Keratinocyte (primary cell): ENCODE measurements around the gene SEL1L2. TPM values are rescaled to one million over a fixed set of nuclear protein-coding genes. Genes with fewer than 3 reads are reported as not detected.

ENCODE experiments used
- DNase-seq: peaks from one replicate; pipeline ENCODE4 v3.0.0-alpha.2; 2011; ENCODE audit warnings: low read depth, missing footprints, low spot score
- FAIRE-seq: peaks from 2 replicates; lab custom pipeline; 2011; peaks lifted over from hg19 to GRCh38; lab: Jason Lieb, UNC
- H2AFZ ChIP-seq: 2 replicates; pipeline ENCODE4 v1.6.0; 2012; ENCODE audit warnings: low read length, control low read depth, inconsistent platforms; ENCODE audit not compliant: control insufficient read depth
- H3K27ac ChIP-seq: 2 replicates; pipeline ENCODE4 v1.5.1; 2011; ENCODE audit warnings: low read length; ENCODE audit not compliant: control insufficient read depth, insufficient read depth
- H3K27me3 ChIP-seq: 3 replicates; pipeline ENCODE4 v1.6.0; 2011; ENCODE audit warnings: low read length; ENCODE audit not compliant: control insufficient read depth, insufficient read depth; ENCODE audit errors: extremely low read depth
- H3K36me3 ChIP-seq, 2 experiments: 2 replicates in 1 of 2; 3 replicates in 1 of 2; pipeline ENCODE4 v1.5.1; 2011; ENCODE audit warnings: low read length in 2 of 2, mild to moderate bottlenecking in 1 of 2; ENCODE audit not compliant: control insufficient read depth in 2 of 2, insufficient read depth in 2 of 2; ENCODE audit errors: extremely low read depth in 1 of 2
- H3K4me1 ChIP-seq: 3 replicates; pipeline ENCODE4 v1.5.1; 2011; ENCODE audit warnings: low read length; ENCODE audit not compliant: control insufficient read depth, insufficient read depth; ENCODE audit errors: extremely low read depth
- H3K4me2 ChIP-seq: 3 replicates; pipeline ENCODE4 v1.6.0; 2011; ENCODE audit warnings: low read depth, low read length; ENCODE audit not compliant: control insufficient read depth, insufficient read depth; ENCODE audit errors: extremely low read depth
- H3K4me3 ChIP-seq, 3 experiments: fragments of 200-600 bp in 1 of 3; sonication (generic) in 1 of 3; 2 replicates in 2 of 3; 3 replicates in 1 of 3; pipeline ENCODE4 v1.5.1; 2011 to 2016; ENCODE audit warnings: low read length in 3 of 3, mild to moderate bottlenecking in 3 of 3, control low read depth in 2 of 3, inconsistent platforms in 1 of 3, low read depth in 1 of 3, mixed read lengths in 1 of 3, mixed run types in 1 of 3, moderate library complexity in 1 of 3; ENCODE audit not compliant: control insufficient read depth in 2 of 3, insufficient read depth in 2 of 3; ENCODE audit errors: extremely low read depth in 1 of 3
- H3K79me2 ChIP-seq: 2 replicates; pipeline ENCODE4 v1.6.0; 2012; ENCODE audit warnings: low read length; ENCODE audit not compliant: control insufficient read depth, insufficient read depth
- H3K9ac ChIP-seq: 3 replicates; pipeline ENCODE4 v1.6.0; 2011; ENCODE audit warnings: low read length; ENCODE audit not compliant: control insufficient read depth, insufficient read depth; ENCODE audit errors: extremely low read depth
- H3K9me1 ChIP-seq: 3 replicates; pipeline ENCODE4 v1.6.0; 2011; ENCODE audit warnings: low read length; ENCODE audit not compliant: control insufficient read depth, insufficient read depth; ENCODE audit errors: extremely low read depth
- H3K9me3 ChIP-seq: 2 replicates; pipeline ENCODE4 v1.5.1; 2012; ENCODE audit warnings: low read depth, low read length; ENCODE audit not compliant: control insufficient read depth
- H4K20me1 ChIP-seq: 3 replicates; pipeline ENCODE4 v1.6.0; 2011; ENCODE audit warnings: low read length; ENCODE audit not compliant: control insufficient read depth, insufficient read depth; ENCODE audit errors: extremely low read depth
- EZH2 ChIP-seq: IDR thresholded peaks from one replicate; pipeline ENCODE4 v1.6.1; 2012; ENCODE audit warnings: inconsistent platforms, mild to moderate bottlenecking, low read length, moderate library complexity
- dilution Hi-C: fragments of 300-500 bp; cut with MboI; formaldehyde crosslinking; loops from one replicate; pipeline ENCODE4 v1.7.0; 2020; ENCODE audit warnings: low sequenced_read_pairs; ENCODE audit not compliant: extremely low pct_ligation_motif_present
- polyA plus RNA-seq, 5 experiments: library from polyadenylated mRNA; depleted of rRNA in 3 of 5; stranded (reverse) in 3 of 5; stranded (forward) in 1 of 5; unstranded in 1 of 5; fragments of >200 nt; gene quantifications; 1 replicate in 1 of 5; 2 replicates in 3 of 5; 3 replicates in 1 of 5; pipeline versions ENCODE4 v1.2.1 to v1.2.3, GENCODE V29; 2011 to 2012; ENCODE audit warnings: missing spikeins in 2 of 5, low read depth in 1 of 5, low replicate concordance in 1 of 5
- TF ChIP-seq, protein P1 (sequence below), 3 experiments: IDR thresholded peaks in 1 of 3; conservative IDR thresholded peaks in 1 of 3; optimal IDR thresholded peaks in 1 of 3; 2 replicates in 2 of 3; 3 replicates in 1 of 3; pipeline versions ENCODE3 to v1.5.1; 2011; ENCODE audit warnings: low read length in 3 of 3, mild to moderate bottlenecking in 3 of 3, moderate library complexity in 2 of 3, control low read depth in 1 of 3, inconsistent platforms in 1 of 3; ENCODE audit not compliant: insufficient read depth in 2 of 3; ENCODE audit errors: extremely low read depth in 1 of 3

SEL1L2 gene
- polyA plus RNA-seq, 1 donor (not counting 4 experiments of a cell fraction or from before 2014, with no cell fraction given), result not detected

DNA sequence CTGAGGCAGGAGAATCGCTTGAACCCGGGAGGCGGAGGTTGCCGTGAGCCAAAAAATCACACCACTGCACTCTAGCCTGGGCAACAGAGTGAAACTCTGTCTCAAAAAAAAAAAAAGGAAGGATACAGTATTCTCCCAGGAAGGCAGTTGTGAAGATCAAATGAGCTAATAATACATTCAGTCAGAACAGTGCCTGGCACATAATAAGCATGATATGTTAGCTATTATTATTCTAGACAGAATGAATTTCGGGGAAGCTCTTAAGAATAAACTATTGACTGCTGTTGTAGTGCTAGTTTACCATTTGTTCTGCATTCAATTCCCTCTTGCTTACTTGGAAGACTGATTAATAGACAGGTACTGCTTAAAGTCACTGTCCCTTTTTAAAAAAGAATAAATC, 164.9 kb downstream of the SEL1L2 start:
- dilution Hi-C loops, result no loop called here
- H3K9me1 ChIP-seq, result no peaks in the 10 kb centered on the region
- no peaks in the 10 kb centered on the region for H3K79me2 ChIP-seq
- H3K27me3 ChIP-seq, result no peaks in the 10 kb centered on the region
- H3K9me3 ChIP-seq, result no peaks in the 10 kb centered on the region
- no peak overlapping the region for H3K4me2 ChIP-seq
- no peak overlapping the region for H2AFZ ChIP-seq
- FAIRE-seq (no peak), DNase-seq (no peak)
- TF ChIP-seq, protein P1, sequence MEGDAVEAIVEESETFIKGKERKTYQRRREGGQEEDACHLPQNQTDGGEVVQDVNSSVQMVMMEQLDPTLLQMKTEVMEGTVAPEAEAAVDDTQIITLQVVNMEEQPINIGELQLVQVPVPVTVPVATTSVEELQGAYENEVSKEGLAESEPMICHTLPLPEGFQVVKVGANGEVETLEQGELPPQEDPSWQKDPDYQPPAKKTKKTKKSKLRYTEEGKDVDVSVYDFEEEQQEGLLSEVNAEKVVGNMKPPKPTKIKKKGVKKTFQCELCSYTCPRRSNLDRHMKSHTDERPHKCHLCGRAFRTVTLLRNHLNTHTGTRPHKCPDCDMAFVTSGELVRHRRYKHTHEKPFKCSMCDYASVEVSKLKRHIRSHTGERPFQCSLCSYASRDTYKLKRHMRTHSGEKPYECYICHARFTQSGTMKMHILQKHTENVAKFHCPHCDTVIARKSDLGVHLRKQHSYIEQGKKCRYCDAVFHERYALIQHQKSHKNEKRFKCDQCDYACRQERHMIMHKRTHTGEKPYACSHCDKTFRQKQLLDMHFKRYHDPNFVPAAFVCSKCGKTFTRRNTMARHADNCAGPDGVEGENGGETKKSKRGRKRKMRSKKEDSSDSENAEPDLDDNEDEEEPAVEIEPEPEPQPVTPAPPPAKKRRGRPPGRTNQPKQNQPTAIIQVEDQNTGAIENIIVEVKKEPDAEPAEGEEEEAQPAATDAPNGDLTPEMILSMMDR (optimal IDR thresholded peaks at IDR 0.05 in 1 of 3, IDR thresholded peaks at IDR 0.05 in 1 of 3, conservative IDR thresholded peaks at IDR 0.05 in 1 of 3; ENCODE audit: extremely low read depth in 1 of 3, insufficient read depth in 2 of 3, low read length in 3 of 3), result no peak
- no peak for TF ChIP-seq EZH2
- no peaks in the 10 kb centered on the region for H3K4me1 ChIP-seq
- no peaks in the 10 kb centered on the region for H4K20me1 ChIP-seq
- no peak overlapping the region for H3K9ac ChIP-seq
- H3K27ac ChIP-seq, result no peak overlapping the region
- H3K36me3 ChIP-seq, result no peaks in the 10 kb centered on the region
- no peak overlapping the region for H3K4me3 ChIP-seq

DNA sequence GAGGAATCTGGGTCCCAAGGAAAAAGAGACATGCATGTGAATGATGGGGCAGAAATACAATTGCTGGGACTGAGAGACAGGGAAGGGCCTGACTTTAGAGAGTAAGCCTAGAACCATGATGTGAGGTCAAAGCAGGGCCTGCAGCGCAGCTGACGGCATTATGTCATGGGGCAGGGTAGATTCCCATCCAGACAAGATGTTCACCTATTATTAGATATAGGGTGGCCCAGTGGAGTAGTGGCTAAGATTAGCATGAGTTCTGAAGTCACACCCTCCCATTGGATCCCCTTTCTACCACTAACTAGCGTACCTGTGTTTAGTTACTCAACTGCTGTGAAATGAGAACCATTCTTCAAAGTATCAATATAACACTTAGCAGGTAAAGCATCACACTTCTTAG, 166.0 kb downstream of the SEL1L2 start:
- H3K27me3 ChIP-seq, result no peaks in the 10 kb centered on the region
- no peaks in the 10 kb centered on the region for H4K20me1 ChIP-seq
- dilution Hi-C loops, result no loop called here
- H2AFZ ChIP-seq, result no peak overlapping the region
- no peak overlapping the region for H3K9ac ChIP-seq
- DNase-seq, result no peak
- TF ChIP-seq, protein P1 (optimal IDR thresholded peaks at IDR 0.05 in 1 of 3, IDR thresholded peaks at IDR 0.05 in 1 of 3, conservative IDR thresholded peaks at IDR 0.05 in 1 of 3; ENCODE audit: extremely low read depth in 1 of 3, insufficient read depth in 2 of 3, low read length in 3 of 3), result no peak
- no peak for TF ChIP-seq EZH2
- H3K27ac ChIP-seq, result no peak overlapping the region
- no peaks in the 10 kb centered on the region for H3K79me2 ChIP-seq
- no peak overlapping the region for H3K4me2 ChIP-seq
- H3K9me3 ChIP-seq, result no peaks in the 10 kb centered on the region
- no peaks in the 10 kb centered on the region for H3K36me3 ChIP-seq
- no peak overlapping the region for H3K4me3 ChIP-seq
- no peaks in the 10 kb centered on the region for H3K4me1 ChIP-seq
- FAIRE-seq, result no peak
- H3K9me1 ChIP-seq, result no peaks in the 10 kb centered on the region
